Panc1 (cell line): ENCODE data around the gene GALNT18.

Source experiments
- CTCF ChIP-seq: fragments of 450-650 bp; IDR thresholded peaks from 2 replicates; pipeline ENCODE4 v1.5.1; 2017; ENCODE audit warnings: mild to moderate bottlenecking
- POLR2AphosphoS5 ChIP-seq: IDR thresholded peaks from 2 replicates; pipeline ENCODE4 v1.6.1; 2012; ENCODE audit warnings: mild to moderate bottlenecking, low read depth, low read length, moderate library complexity
- SIN3A ChIP-seq: IDR thresholded peaks from 2 replicates; pipeline ENCODE4 v1.6.1; 2012; ENCODE audit warnings: low read depth, mild to moderate bottlenecking, low read length, moderate library complexity, borderline replicate concordance; ENCODE audit not compliant: insufficient read depth
- TCF7L2 ChIP-seq: IDR thresholded peaks from 2 replicates; pipeline ENCODE4 v1.6.1; 2011; ENCODE audit warnings: mild to moderate bottlenecking, low read depth, low read length, inconsistent platforms
- TF ChIP-seq, protein P1 (sequence below), 2 experiments: IDR thresholded peaks; 2 replicates each; pipeline ENCODE4 v1.6.1; 2011 to 2012; ENCODE audit warnings: low read depth in 2 of 2, control low read depth in 1 of 2, low read length in 1 of 2, mild to moderate bottlenecking in 1 of 2, moderate library complexity in 1 of 2; ENCODE audit not compliant: insufficient read depth in 1 of 2

DNA sequence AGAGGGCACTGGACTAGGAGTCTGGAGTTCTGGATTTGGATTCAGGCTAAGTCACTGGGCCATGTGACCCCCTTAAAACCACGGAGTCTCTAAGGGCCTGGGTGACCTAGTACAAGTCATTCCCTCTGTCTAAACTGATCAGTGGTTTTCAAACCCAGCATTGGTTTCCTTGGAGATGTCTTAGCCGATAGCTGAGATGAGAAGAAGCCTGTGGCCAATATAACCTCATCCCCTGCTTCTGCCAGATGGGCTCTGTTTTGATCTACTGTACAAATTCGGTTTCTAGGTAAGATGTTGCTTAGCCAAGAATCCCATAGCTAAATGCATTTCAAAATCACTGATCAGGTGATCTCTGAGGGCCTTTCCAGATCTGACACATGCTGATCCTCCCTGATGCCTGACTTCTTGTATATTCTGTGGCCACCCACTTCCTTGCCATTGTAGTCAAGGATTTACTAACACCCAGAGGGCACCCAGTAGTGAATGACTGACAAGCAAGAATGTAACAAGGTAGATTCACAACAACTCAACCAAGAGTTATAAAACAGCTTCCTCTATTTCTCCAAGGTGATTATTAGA lies 53.1 kb downstream of the GALNT18 start:
- no peak for TF ChIP-seq POLR2AphosphoS5
- no peak for TF ChIP-seq CTCF
- TF ChIP-seq TCF7L2 = no peak
- TF ChIP-seq SIN3A = no peak
- TF ChIP-seq, protein P1, sequence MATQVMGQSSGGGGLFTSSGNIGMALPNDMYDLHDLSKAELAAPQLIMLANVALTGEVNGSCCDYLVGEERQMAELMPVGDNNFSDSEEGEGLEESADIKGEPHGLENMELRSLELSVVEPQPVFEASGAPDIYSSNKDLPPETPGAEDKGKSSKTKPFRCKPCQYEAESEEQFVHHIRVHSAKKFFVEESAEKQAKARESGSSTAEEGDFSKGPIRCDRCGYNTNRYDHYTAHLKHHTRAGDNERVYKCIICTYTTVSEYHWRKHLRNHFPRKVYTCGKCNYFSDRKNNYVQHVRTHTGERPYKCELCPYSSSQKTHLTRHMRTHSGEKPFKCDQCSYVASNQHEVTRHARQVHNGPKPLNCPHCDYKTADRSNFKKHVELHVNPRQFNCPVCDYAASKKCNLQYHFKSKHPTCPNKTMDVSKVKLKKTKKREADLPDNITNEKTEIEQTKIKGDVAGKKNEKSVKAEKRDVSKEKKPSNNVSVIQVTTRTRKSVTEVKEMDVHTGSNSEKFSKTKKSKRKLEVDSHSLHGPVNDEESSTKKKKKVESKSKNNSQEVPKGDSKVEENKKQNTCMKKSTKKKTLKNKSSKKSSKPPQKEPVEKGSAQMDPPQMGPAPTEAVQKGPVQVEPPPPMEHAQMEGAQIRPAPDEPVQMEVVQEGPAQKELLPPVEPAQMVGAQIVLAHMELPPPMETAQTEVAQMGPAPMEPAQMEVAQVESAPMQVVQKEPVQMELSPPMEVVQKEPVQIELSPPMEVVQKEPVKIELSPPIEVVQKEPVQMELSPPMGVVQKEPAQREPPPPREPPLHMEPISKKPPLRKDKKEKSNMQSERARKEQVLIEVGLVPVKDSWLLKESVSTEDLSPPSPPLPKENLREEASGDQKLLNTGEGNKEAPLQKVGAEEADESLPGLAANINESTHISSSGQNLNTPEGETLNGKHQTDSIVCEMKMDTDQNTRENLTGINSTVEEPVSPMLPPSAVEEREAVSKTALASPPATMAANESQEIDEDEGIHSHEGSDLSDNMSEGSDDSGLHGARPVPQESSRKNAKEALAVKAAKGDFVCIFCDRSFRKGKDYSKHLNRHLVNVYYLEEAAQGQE (IDR thresholded peaks at IDR 0.05; ENCODE audit: insufficient read depth in 1 of 2, low read depth in 2 of 2, low read length in 1 of 2) = no peak
